Tracheal epithelial cell (primary cell): ENCODE data around the gene TUBB4B. TPM values are rescaled to one million over a fixed set of nuclear protein-coding genes. Genes with fewer than 3 reads are reported as not detected.

Experiments
- total RNA-seq: library from RNA; depleted of rRNA; stranded (reverse); fragments of >200 nt; gene quantifications from 2 replicates; pipeline ENCODE4 v1.2.1, GENCODE V29; 2014

The TUBB4B gene
- total RNA-seq, result 94.4 and 132 TPM in 2 replicates

GRCh38 chr9:137240841-137241489 is at the start of gene TUBB4B:
Gene TUBB4B (plus strand): TSS chr9:137241287. CDS start chr9:137241361, 74 bp downstream.

GRCh38 chr9:137200311-137201204 is 40.5 kb upstream of the TUBB4B start, which contains the start of gene TPRN:
Gene TPRN (minus strand): TSS chr9:137200741. CDS start chr9:137200711, 30 bp downstream.

GRCh38 chr9:137205126-137206069 is 35.7 kb upstream of the TUBB4B start, which contains the start of the genes NDOR1 and TMEM203:
Gene NDOR1 (plus strand): TSS chr9:137205700. CDS start chr9:137205778, 78 bp downstream.
Gene TMEM203 (minus strand): TSS chr9:137205648. CDS start chr9:137205414, 234 bp downstream.

GRCh38 chr9:137222190-137223077 is 18.7 kb upstream of the TUBB4B start, which contains the start of gene RNF208:
Gene RNF208 (minus strand): TSS chr9:137222240. CDS start chr9:137221212, 1,028 bp downstream.

GRCh38 chr9:137224830-137225694 is 16.0 kb upstream of the TUBB4B start, which contains the start of gene CYSRT1:
Gene CYSRT1 (plus strand): TSS chr9:137225174. CDS start chr9:137225622, 448 bp downstream.

GRCh38 chr9:137227054-137227852 is 13.8 kb upstream of the TUBB4B start, which contains the start of gene RNF224:
Gene RNF224 (plus strand): TSS chr9:137227502. CDS start chr9:137228336, 834 bp downstream.

GRCh38 chr9:137230705-137231371 is 10.2 kb upstream of the TUBB4B start, which contains the start of gene SLC34A3:
Gene SLC34A3 (plus strand): TSS chr9:137230901. CDS start chr9:137231703, 802 bp downstream.

GRCh38 chr9:137251194-137251461 is 10.0 kb downstream of the TUBB4B start, which contains the start of gene STPG3:
Gene STPG3 (plus strand): TSS chr9:137251286. CDS start chr9:137251287, 1 bp downstream.

GRCh38 chr9:137254624-137255447 is 13.7 kb downstream of the TUBB4B start, which contains the start of gene NELFB:
Gene NELFB (plus strand): TSS chr9:137255327.

GRCh38 chr9:137277329-137278041 is 36.4 kb downstream of the TUBB4B start, which contains the start of gene TOR4A:
Gene TOR4A (plus strand): TSS chr9:137277726. CDS start chr9:137278690, 964 bp downstream.

Other genes with a start within 250 kb of the TUBB4B start
- gene PAXX, start 248.9 kb upstream of the TUBB4B start, total RNA-seq, result 16.4 and 21.4 TPM in 2 replicates
- 4.0 and 4.8 TPM in 2 replicates for gene CLIC3, start 244.7 kb upstream of the TUBB4B start, total RNA-seq
- 9.8 and 13.0 TPM in 2 replicates for gene ABCA2, start 213.1 kb upstream of the TUBB4B start, total RNA-seq
- not detected in 2 replicates for gene FUT7, start 209.2 kb upstream of the TUBB4B start, total RNA-seq
- gene NPDC1, start 195.1 kb upstream of the TUBB4B start, total RNA-seq, result 8.3 and 9.4 TPM in 2 replicates
- gene ENTPD2, start 187.2 kb upstream of the TUBB4B start, total RNA-seq, result 0.21 and 1.7 TPM in 2 replicates
- 1.1 and 4.1 TPM in 2 replicates for gene SAPCD2, start 170.7 kb upstream of the TUBB4B start, total RNA-seq
- 1.7 and 13.3 TPM in 2 replicates for gene UAP1L1, start 163.8 kb upstream of the TUBB4B start, total RNA-seq
- gene MAN1B1, start 154.3 kb upstream of the TUBB4B start, total RNA-seq, result 69.9 and 71.4 TPM in 2 replicates
- 76.1 and 80.4 TPM in 2 replicates for gene DPP7, start 126.6 kb upstream of the TUBB4B start, total RNA-seq
- 0.21 and 0.48 TPM in 2 replicates for gene GRIN1, start 102.1 kb upstream of the TUBB4B start, total RNA-seq
- gene LRRC26, start 71.2 kb upstream of the TUBB4B start, total RNA-seq, result 0.24 TPM in 1 of 2 replicates, not detected in the other
- gene TMEM210, start 69.2 kb upstream of the TUBB4B start, total RNA-seq, result not detected in 2 replicates
- 8.5 and 9.6 TPM in 2 replicates for gene ANAPC2, start 52.7 kb upstream of the TUBB4B start, total RNA-seq
- 76.3 and 93.3 TPM in 2 replicates for gene SSNA1, start 52.6 kb upstream of the TUBB4B start, total RNA-seq
- gene TPRN, start 40.5 kb upstream of the TUBB4B start, total RNA-seq, result 4.1 and 6.4 TPM in 2 replicates
- 34.0 and 66.9 TPM in 2 replicates for gene TMEM203, start 35.6 kb upstream of the TUBB4B start, total RNA-seq
- 2.7 and 6.2 TPM in 2 replicates for gene NDOR1, start 35.6 kb upstream of the TUBB4B start, total RNA-seq
- gene RNF208, start 19.0 kb upstream of the TUBB4B start, total RNA-seq, result 0.24 and 0.64 TPM in 2 replicates
- 0.72 and 6.0 TPM in 2 replicates for gene CYSRT1, start 16.1 kb upstream of the TUBB4B start, total RNA-seq
- under 0.01 and 0.21 TPM in 2 replicates for gene RNF224, start 13.8 kb upstream of the TUBB4B start, total RNA-seq
- gene SLC34A3, start 10.4 kb upstream of the TUBB4B start, total RNA-seq, result not detected in 2 replicates
- gene STPG3, start 10.0 kb downstream of the TUBB4B start, total RNA-seq, result not detected in 2 replicates
- 55.2 and 55.7 TPM in 2 replicates for gene NELFB, start 14.0 kb downstream of the TUBB4B start, total RNA-seq
- 35.6 and 36.1 TPM in 2 replicates for gene TOR4A, start 36.4 kb downstream of the TUBB4B start, total RNA-seq
- gene NRARP, start 61.0 kb downstream of the TUBB4B start, total RNA-seq, result 10.0 and 15.7 TPM in 2 replicates
- gene EXD3, start 181.9 kb downstream of the TUBB4B start, total RNA-seq, result 12.8 and 22.6 TPM in 2 replicates
- 1.9 and 2.2 TPM in 2 replicates for gene NOXA1, start 182.1 kb downstream of the TUBB4B start, total RNA-seq
- 0.24 TPM in 1 of 2 replicates, not detected in the other for gene ENTPD8, start 200.1 kb downstream of the TUBB4B start, total RNA-seq
- 23.1 and 33.0 TPM in 2 replicates for gene NSMF, start 218.0 kb downstream of the TUBB4B start, total RNA-seq